ENCODE results near the gene DSCAML1.

Gene DSCAML1

GRCh38 chr11:117704395-117705100, 92.5 kb downstream of the DSCAML1 start:
- no peak for TF ChIP-seq CTCF (IDR thresholded peaks at IDR 0.05; ENCODE audit: low read depth, low read length, missing control alignments)
- DNase-seq: no peak
- in situ Hi-C loops (cut with HindIII; ENCODE audit: low pct_ligation_motif_present, low sequenced_read_pairs): no loop called here
- Histone ChIP-seq H3K27ac (no peak overlapping the region), H3K27me3 (replicated peaks) (peaks cover 5% of the 10 kb centered on the region), H3K4me3 (ENCODE audit: low read depth, low read length) (no peak overlapping the region), H3K36me3 (replicated peaks) (no peaks in the 10 kb centered on the region)

GRCh38 chr11:117702946-117703598, 93.9 kb downstream of the DSCAML1 start:
- no peak for TF ChIP-seq CTCF (IDR thresholded peaks at IDR 0.05; ENCODE audit: low read depth, low read length, missing control alignments)
- no peaks in the 10 kb centered on the region for H3K36me3 ChIP-seq (replicated peaks)
- DNase-seq: no peak
- no peak overlapping the region for H3K4me3 ChIP-seq (ENCODE audit: low read depth, low read length)
- no peak overlapping the region for H3K27ac ChIP-seq
- H3K27me3 ChIP-seq (replicated peaks): peaks cover 5% of the 10 kb centered on the region
- in situ Hi-C loops (cut with HindIII; ENCODE audit: low pct_ligation_motif_present, low sequenced_read_pairs): no loop called here

- Histone ChIP-seq H3K36me3 (replicated peaks) (no peaks in the 10 kb centered on the region), H3K4me3 (ENCODE audit: low read depth, low read length) (no peak overlapping the region), H3K27me3 (replicated peaks) (peaks cover 3% of the 10 kb centered on the region), H3K27ac (no peak overlapping the region)
- no peak for TF ChIP-seq CTCF (IDR thresholded peaks at IDR 0.05; ENCODE audit: low read depth, low read length, missing control alignments)
- in situ Hi-C loops (cut with HindIII; ENCODE audit: low pct_ligation_motif_present, low sequenced_read_pairs): no loop called here
- DNase-seq: no peak
These were observed 95.2 kb downstream of the DSCAML1 start for GRCh38 chr11:117701781-117702180.

- H3K36me3 ChIP-seq (replicated peaks): no peaks in the 10 kb centered on the region
- in situ Hi-C loops (cut with HindIII; ENCODE audit: low pct_ligation_motif_present, low sequenced_read_pairs): no loop called here
- H3K4me3 ChIP-seq (ENCODE audit: low read depth, low read length): no peak overlapping the region
- H3K27ac ChIP-seq: no peak overlapping the region
- no peak for DNase-seq
- peaks cover 3% of the 10 kb centered on the region for H3K27me3 ChIP-seq (replicated peaks)
- no peak for TF ChIP-seq CTCF (IDR thresholded peaks at IDR 0.05; ENCODE audit: low read depth, low read length, missing control alignments)
These were observed 96.5 kb downstream of the DSCAML1 start for GRCh38 chr11:117700551-117700950.

GRCh38 chr11:117697319-117697718, 99.7 kb downstream of the DSCAML1 start:
- H3K27me3 ChIP-seq (replicated peaks): no peaks in the 10 kb centered on the region
- TF ChIP-seq CTCF (IDR thresholded peaks at IDR 0.05; ENCODE audit: low read depth, low read length, missing control alignments): no peak
- no peak overlapping the region for H3K4me3 ChIP-seq (ENCODE audit: low read depth, low read length)
- no peaks in the 10 kb centered on the region for H3K36me3 ChIP-seq (replicated peaks)
- H3K27ac ChIP-seq: no peak overlapping the region
- in situ Hi-C loops (cut with HindIII; ENCODE audit: low pct_ligation_motif_present, low sequenced_read_pairs): no loop called here
- DNase-seq: no peak

All from brain microvascular endothelial cell (primary cell).